CD4-positive, alpha-beta T cell treated with Interleukin-6 for 4 hours (primary cell): ENCODE measurements around the gene ROBO1.
"Not testable (repeated sequence)": the region's sequence is repeated elsewhere in the genome, so short reads cannot be mapped to it uniquely, and the experiment has no call there.

Source experiments
- DNase-seq: peaks from one replicate; pipeline ENCODE4 v3.0.0-alpha.2; 2020; ENCODE audit warnings: mixed read lengths

ROBO1 gene

DNA sequence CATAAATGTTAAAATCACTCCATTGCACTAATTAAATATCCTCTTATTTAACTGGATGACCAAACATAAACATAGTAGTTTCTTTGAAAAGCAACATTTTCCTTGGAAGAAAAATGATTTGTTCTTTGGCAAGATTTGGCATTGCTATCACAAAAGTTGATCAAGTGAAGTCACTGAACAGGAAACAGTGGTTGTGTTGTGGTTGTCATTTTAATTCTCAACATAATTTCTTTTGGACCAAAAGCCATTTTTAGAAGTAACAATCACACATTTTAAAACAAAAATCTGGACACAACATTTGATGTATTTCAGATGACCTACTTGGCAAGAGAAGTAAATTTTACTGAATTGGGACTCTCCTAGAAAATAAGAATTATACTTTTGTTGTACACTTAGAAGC, 872.3 kb downstream of the ROBO1 start:
- DNase-seq: no peak

DNA sequence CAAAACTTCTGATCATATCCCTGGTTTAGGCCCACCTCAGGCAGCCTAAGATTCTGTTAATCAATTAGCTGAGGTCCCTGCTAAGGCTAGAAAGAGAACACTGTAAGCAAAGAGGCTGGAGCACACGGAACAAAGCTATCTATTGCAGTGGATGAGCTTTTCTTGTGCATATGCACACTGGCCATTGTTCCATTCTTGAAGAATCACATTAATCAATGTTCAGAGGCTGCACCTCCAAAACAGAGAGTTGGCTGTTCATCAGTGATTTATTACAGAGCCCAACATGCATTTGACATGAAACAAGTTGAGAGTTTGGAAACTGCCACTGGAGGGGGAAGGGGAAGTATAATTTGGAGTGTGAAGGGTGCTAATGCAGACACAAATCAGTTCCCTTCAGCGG, 873.0 kb downstream of the ROBO1 start:
- DNase-seq: no peak

DNA sequence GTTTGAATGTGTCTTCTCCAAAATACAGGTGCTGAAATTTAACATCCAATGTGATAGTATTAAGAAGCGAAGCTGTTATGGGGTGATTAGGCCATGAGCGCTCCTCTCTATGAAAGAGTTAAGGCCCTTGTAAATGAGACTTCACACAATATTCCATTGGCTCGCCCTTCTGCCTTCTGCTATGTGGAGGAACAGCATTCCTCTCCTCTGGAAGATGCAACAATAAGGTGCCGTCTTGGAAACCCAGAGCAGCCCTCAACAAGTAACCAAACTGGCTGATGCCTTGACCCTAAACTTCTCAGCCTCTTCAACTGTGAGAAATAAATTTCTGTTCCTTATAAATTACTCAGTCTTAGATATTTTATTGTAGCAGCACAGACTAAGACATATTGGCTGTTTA, 874.6 kb downstream of the ROBO1 start:
- no peak for DNase-seq

DNA sequence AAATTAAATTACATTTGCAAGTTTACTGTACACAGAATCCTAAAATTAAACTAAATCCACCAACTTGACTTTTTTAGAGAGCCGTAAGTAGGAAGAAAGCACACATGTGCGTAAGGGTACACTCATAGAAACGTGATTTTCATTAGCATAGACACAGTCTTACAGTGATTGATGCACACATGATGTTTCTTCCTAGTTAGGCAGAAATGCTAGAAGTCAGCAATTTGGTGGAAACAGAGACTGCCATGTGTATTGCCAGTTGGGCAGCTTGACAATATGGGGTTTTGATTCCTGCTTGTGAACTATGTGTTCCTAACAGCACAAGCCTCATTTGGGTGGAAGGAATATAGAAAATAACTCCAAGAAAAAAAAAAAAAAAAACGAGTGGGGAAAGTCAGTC, 878.5 kb downstream of the ROBO1 start:
- no peak for DNase-seq

DNA sequence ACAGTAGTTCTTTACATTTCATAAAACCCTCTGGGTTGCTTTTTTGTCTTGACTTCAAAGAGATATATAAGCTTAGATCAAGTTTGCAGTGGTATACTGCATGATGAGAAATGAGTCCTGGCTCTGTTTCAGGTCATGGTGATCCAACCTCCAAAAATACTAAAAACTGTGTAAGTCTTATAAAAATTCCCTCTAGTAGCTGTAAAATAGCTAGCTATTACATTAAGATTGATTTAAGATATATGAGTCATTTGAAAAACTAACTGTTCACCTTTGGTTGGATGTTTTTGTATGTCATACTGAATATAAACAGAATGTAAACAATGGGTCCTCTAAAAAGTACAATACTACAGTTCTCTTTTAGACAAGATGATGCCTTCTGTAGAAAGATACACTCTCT, 879.2 kb downstream of the ROBO1 start:
- DNase-seq: no peak

DNA sequence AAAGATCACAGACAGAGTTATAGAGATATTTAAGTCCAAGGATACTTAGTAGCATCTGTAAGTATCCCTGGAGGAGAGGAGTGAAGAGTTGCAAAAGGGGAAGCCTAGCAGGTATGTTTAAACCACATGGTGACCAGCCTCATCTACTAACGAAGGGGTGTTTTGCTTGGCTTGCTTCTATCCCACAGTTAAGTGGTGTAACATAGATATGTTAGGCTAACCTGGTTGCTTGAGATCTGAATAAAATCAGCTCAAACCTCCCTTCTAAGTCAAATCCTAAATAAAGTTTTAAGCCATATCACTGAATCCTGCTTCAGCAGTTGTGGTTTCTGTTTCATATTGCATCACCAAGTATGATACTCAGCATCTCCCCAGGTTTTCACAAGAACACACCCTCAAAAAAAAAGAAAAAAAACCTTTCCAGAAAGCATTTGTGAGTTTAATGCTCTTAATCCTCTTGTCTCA, 880.2 kb downstream of the ROBO1 start:
- no peak for DNase-seq

DNA sequence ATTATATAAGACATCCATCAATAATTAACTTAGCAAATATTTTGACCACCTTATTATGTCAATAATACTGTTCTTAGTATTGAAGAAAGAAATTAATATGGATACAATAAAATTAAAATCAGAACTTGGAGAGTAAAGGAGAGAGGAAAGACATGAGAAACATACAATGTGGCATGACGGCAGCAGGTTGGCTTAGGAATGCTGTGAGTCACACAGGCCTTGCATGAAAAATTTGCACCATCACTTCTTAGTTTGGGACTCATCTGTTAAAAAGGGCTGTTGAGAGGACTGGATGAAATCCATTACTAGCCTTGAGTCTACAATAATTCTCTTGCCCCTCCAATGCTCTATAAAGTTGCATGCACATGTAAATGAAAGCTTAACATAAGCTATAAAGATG, 880.8 kb downstream of the ROBO1 start:
- no peak for DNase-seq

DNA sequence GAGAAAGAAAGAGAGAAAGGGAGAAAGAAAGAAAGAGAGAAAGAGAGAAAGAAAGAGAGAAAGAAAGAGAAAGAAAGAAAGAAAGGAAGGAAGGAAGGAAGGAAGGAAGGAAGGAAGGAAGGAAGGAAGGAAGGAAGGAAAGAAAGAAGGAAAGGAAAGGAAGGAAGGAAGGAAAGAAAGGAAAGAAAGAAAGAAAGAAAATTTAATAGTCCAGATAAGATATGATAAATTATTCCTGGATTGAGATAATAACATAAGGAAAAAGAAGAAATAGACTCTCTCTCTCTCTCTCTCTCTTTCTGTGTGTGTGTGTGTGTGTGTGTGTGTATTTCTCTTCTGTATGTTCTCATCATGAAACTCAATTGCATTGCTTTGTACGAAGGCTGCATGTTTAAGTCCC, 883.2 kb downstream of the ROBO1 start:
- not testable (repeated sequence) for DNase-seq

DNA sequence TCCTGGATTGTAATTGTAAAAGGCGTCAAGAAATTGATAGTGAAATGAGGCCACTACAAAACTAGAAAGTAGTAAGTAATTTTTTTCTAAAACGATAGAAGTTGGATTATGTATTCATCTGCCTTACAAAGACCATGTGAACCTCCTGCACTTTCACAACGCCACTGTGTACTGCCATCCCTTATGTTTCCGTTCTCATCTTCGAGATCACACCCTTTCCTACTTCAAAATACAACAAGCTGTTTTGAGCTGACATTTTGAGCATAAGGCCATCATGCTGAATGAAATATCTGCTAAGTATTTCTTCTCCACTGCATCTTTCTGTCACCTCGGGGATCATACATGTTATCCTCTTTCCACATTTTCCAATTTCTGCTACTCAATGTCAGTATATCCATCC, 885.5 kb downstream of the ROBO1 start:
- DNase-seq: no peak

DNA sequence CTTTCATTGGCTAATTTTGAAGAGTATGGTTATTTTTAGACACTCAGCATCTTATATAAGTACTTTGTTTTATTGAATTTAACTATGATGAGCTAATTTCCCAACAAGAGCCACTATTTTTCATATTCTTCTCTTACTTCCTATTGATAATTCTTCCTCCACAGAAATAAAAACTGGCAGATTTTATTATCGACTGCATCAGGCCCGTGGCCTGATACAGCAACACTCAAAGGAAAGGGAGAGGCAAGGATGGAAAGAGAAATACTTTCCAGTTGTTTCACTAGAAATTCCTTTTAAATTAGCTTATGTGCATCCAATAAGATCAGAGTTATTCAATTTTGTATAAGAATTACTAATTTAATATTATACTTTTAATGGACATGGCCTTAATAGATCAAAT, 886.3 kb downstream of the ROBO1 start:
- DNase-seq: no peak

DNA sequence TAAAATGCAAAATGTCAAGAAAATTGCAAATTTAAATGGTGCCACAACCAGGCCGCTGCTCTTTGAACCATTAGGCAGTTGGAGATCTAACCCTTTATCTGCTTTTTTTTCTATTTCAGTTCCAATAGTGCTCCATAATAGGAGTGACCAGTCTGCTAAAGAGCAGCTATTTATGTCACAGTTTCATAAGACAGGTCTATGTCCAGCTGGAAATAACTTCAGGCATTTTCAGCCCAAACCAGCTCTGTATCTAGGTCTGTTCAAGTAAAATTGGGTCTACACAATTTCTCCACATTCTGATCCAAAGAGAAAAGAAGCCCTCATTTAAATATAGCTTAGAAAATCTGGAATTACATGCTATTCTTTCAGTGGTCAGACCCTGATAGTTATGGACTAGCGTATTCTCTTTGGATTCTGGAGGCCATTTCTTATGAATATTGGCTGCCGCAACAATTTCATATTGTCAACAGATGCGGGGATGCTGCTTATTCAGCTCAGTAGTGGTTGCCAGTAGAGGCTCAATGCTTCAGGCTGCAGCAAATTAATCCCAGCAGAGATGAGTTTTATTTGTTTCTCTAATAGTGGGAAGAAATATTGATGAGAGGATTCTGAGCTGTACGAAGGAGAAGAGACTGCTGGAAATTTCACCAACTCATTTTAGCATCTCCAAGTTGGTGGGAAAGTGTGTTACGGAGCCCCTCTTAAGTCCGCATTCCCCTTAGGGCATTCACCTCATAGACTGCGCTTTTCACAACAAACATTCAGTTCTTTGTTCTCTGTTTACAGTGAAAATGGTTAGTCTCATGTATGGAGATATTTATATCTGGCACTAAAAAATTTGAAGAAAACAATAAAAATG, 887.0 kb downstream of the ROBO1 start:
- no peak for DNase-seq

DNA sequence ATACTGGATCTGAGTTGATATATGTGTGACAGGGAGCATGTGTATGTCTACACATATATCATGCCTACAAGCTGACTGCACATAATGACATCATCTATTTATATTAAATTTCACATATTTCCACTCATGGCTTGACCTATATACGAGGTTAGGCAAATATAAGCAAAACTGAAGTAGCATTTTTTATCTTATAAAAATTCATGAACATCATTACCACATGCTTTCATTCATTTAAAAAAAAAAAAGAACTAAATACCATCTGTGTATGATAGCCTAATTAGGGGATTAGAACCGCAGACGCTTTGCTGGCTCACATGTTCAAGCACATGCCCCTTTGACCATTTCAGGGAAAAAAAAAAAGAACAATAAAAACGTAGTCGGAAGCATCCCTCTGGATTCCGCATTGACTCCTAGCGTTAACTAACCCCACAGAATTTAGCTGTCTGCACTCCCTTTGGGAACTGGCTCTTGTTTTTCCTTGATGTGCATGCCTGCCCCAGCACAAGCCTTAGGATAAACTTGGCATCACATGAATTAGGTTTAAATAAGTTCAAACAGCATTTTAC, 888.4 kb downstream of the ROBO1 start:
- no peak for DNase-seq

DNA sequence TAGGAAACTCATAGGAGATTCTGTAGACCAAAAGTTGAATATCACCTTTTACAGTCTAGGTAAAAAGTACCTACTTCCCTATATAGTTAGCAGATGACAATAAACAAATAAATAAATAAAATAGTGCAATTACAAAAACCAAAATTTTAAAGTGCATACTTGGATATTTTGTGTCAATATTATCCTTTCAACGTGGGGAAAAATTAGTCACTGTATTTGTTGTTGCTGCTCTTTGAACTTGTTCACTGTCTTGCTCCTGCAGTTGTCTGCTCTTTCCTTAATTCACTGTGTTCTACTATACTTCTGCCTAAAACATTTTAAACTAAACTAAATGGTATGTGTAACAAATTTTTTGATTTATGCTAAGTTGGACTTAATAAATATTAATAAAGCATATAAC, 889.0 kb downstream of the ROBO1 start:
- DNase-seq: no peak

DNA sequence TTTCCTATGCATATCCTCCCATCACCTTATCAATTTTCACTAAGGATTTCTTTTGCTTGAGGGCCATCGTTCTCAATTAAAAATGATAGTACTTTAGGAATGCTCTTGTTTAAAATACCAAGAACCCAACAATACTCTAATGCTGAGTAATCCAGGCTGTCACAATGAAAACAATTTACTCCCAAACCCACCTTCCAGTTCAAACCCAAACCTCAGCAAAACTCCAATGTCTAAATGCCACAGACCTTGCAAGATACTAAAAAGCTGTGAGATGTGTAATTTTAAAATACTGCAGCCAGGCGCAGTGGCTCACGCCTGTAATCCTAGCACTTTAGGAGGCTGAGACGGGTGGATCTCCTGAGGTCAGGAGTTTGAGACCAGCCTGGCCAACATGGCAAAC, 889.8 kb downstream of the ROBO1 start:
- no peak for DNase-seq

DNA sequence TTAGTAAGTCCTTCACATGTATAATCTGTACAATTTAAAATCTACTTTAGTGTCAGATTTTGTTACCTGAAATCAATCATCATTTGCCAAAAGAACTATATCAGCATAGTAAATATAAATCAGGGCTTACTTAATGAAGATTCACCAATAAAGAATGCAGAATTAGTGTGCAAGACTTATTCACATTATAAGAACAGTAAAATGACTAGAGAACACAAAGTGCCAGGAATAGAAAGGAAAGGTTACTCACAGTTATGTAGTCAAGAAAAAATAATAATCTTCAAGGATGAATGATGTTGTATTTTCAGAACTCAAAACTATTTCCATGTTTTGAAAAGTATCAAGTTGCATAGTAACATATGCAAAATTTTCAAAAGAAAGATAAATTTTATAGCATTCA, 891.9 kb downstream of the ROBO1 start:
- DNase-seq: no peak

DNA sequence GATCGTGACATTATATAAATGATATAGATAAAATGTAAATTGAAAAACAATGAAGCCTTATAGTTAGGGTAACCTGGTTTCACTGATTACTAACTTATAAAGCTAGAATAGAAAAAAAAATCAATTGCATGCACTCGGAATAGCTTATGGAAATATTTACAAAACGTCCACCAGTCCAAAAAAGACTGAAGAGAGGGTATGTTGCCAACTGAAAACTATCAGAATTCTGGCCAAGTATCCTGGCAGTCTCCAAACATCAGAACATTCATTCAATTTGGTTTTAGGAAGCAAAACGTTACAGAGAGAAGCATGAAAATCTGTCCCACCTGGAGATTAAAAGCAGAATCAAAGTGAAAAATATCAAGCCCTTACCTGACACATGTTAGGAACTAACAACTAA, 892.4 kb downstream of the ROBO1 start:
- DNase-seq: no peak

DNA sequence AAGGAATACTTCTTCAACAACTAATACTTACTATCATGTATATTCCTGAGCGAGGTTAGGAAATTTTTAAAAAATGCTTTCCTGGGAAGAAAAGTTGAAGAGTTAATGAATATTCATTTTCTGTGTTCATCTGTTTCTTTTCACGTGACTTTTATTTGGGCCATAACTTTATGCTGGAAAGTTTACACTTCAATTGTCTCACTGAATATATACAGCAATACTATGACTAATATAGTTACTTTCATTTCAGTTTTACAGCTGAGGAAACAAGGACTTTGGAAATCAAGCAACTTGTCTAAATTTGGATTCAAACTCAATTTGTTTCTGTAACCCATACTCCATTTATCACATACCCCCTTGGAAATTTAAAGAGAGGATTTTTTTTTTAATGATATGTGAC, 894.2 kb downstream of the ROBO1 start:
- no peak for DNase-seq

DNA sequence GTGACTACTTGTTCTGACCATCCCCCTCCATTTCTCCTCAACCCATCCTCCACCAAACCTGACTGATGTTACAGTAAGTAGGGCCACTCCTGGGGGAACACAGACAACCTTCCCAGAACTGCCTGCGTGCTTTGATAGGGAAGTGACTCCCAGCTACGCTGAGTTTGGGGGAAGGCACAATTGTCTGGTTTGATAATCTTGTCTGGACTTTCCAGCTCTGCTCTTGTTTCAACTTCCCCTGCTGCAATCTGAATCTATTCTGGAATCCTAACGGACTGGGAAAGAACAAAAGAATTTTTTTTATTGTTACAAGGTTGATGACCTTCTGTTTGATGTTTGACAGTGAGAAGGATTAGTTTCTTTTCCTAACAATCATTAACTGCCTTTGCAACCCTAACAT, 895.6 kb downstream of the ROBO1 start:
- DNase-seq: no peak

DNA sequence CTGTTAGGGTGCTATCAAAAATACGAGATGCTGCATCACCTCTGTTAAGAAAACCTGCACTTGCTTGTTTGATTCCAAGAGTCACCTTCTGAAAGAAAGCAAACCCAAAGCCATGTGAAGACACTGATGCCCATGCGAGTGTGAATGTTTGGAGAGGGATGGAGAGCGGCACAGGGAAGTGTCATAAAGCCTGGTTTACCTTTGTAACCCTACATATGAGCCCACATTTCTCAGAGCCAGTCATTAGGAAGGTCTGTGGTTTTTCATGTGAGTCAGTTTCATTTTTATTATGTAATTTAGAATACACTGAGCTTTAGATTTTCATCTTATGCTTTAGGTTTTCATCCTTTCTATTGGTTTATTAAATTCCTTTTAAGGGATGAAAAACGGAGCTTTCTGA, 896.8 kb downstream of the ROBO1 start:
- DNase-seq: no peak

DNA sequence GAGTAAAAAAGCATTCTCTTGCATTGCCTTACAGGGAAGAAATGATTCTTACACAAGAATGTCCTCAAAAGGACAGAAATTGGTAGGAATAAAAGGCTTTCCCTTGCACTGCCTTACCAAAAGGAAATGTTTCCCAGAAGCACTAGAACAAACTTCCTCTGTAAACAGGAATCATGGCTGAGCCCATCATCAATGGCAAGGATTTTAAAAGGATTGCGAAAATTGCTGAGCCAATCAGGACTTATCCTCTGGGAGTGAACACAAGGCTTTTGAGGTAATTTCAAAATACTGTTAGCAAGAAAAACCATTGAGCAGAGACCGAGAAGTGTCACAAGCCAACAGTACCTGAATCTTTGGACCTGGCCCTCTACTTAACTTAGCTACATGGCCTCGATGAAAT, 897.3 kb downstream of the ROBO1 start:
- no peak for DNase-seq

DNA sequence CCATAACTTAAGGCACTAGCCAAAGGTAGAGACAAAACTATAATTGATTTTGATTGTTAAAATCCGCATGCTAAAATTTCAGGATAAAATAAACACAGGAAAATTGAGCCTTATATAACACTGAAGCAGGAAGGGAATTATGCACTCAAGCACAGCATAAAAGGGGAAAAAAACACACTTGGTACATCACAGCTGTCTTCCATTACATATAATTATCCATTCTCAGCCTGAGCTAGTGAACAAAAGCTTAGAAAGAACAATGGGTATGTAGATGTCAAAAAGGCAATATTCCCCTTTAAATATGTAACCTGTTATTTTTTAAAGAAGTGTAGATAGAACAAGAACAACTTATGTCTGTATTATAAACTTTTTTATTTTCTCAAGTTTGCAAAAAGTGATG, 899.2 kb downstream of the ROBO1 start:
- no peak for DNase-seq

DNA sequence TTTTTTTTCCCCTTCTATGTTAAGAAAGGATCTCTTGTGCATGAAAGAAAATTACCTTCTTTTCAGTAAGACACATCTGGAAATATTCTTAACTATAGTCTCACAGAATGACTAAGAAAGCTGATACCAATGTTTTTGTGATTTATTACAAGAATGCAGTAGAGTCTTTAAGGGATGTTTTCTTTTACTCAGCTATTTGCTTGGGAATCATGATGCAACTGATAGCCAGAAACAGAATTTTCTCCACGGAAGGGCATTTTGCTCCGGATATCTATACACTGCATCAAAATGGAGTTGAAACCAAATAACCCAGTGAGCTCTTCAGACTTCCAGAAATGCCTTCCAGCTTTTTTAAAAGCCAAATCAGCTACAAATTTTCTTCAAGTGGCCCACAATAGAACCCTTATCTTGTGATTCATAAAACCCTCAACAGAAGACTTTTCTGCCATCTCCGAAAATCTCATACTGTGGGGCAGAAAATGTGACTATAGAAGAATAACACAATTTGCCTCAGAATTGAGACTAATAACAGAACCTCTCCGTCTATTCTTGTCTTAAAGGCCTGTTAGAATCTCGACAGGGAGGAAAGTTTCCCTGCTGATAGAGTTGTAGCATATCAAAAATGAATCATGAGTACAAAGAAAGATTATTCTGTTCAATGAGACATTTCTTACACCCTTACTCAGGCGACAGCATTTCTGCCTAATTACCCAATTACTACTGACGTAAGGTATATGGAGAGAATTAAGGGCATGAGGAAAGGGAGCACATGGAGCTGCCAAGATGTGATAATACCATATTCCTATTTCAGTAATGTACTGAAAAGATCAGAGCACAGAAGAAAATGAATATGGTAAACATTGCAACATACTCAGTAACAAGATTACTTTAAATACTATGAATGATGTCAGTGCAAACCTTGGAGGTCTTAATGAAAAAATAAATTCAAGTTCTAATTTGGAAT, 900.1 kb downstream of the ROBO1 start:
- no peak for DNase-seq
